Renal cortical epithelial cell (primary cell): ENCODE measurements around the gene MLPH. TPM values are rescaled to one million over a fixed set of nuclear protein-coding genes. Genes with fewer than 3 reads are reported as not detected.

Source experiments
- DNase-seq: peaks from one replicate; pipeline ENCODE4 v3.0.0-alpha.2; 2011; ENCODE audit warnings: low read depth
- total RNA-seq: library from RNA; depleted of rRNA; stranded (reverse); fragments of >200 nt; gene quantifications from 2 replicates; pipeline ENCODE4 v1.2.3, GENCODE V29; 2014

The MLPH gene
- total RNA-seq, 1 donor from 2014 or later: 24.6 TPM

GRCh38 chr2:237479747-237480146, 7.3 kb upstream of the MLPH start:
- no peak for DNase-seq

- no peak for DNase-seq
Measured at GRCh38 chr2:237480556-237480955, 6.5 kb upstream of the MLPH start.

GRCh38 chr2:237480988-237481525, 6.0 kb upstream of the MLPH start:
- no peak for DNase-seq

- peak; percentile 88 for DNase-seq
Measured at GRCh38 chr2:237482485-237482884, 4.6 kb upstream of the MLPH start.

- DNase-seq: peak; percentile 90
Measured at GRCh38 chr2:237483018-237483731, 3.9 kb upstream of the MLPH start.

GRCh38 chr2:237485304-237485703, 1.7 kb upstream of the MLPH start:
- peak; percentile 74 for DNase-seq

GRCh38 chr2:237485844-237486243, 1.2 kb upstream of the MLPH start:
- no peak for DNase-seq

GRCh38 chr2:237486334-237486818, 675 bp upstream of the MLPH start:
- DNase-seq: no peak

- no peak for DNase-seq
Measured at GRCh38 chr2:237487496-237487895, 445 bp downstream of the MLPH start.

- DNase-seq: no peak
Measured at GRCh38 chr2:237488295-237488694, 1.2 kb downstream of the MLPH start.

GRCh38 chr2:237488901-237489860, 2.1 kb downstream of the MLPH start:
- peak; percentile 92 for DNase-seq

- peak; percentile 74 for DNase-seq
Measured at GRCh38 chr2:237490009-237490711, 3.1 kb downstream of the MLPH start.

- DNase-seq: no peak
Measured at GRCh38 chr2:237490795-237491194, 3.7 kb downstream of the MLPH start.

GRCh38 chr2:237491515-237492118, 4.6 kb downstream of the MLPH start:
- no peak for DNase-seq

GRCh38 chr2:237492137-237492890, 5.3 kb downstream of the MLPH start:
- DNase-seq: no peak

GRCh38 chr2:237494066-237494465, 7.0 kb downstream of the MLPH start:
- no peak for DNase-seq

GRCh38 chr2:237495521-237496117, 8.6 kb downstream of the MLPH start:
- no peak for DNase-seq

GRCh38 chr2:237496428-237496827, 9.4 kb downstream of the MLPH start:
- no peak for DNase-seq

- DNase-seq: no peak
Measured at GRCh38 chr2:237497009-237497837, 10.2 kb downstream of the MLPH start.
